Heart left ventricle (tissue), 13 donors: Measurements from ENCODE around the gene MAN2A1.

Experiments
- POLR2A ChIP-seq, 2 donors: fragments of 450-650 bp; IDR thresholded peaks; one replicate each; pipeline ENCODE4 v1.6.1; 2017; ENCODE audit warnings: antibody characterized with exemption in 2 of 2, mild to moderate bottlenecking in 2 of 2, moderate library complexity in 2 of 2
- TF ChIP-seq, protein P1 (sequence below), 12 donors: fragments of 200-600 bp; sonication (generic) in 4 of 12; IDR thresholded peaks; one replicate each; pipeline versions ENCODE4 v1.5.0 to v1.8.0; 2018 to 2022; ENCODE audit warnings: antibody characterized with exemption in 12 of 12, mild to moderate bottlenecking in 5 of 12
- donor health status: ischemic (EF 13 %, LVEDD 7.1; RV severe dilation, severe dysfunction).
- donor health status: DM: no; HTN: yes; CAD: no.
- donor health status: DM: no; HTN: no; CAD: no.
- donor health status: ischemic (EF 25% LVEDD 6.9; RV normal size, moderate dysfunction).
- donor health status: ischemic (EF 25% LVEDD 5.7; RV mildly dilated, moderate dysfunction).
- donor health status: ischemic (EF 35%, LVEDD 5.7; RV mildly dilated, moderate dysfunction).
- donor health status: nonischemic (EF 11% LVEDD 7.7; RV severe dilation, severe dysfunction).
- donor health status: DM: yes; HTN: yes; CAD: no.
- donor health status: PGD.
- donor health status: ischemic (EF 29% LVEDD 5.4; RV normal size, mild dysfunction).
- donor health status: nonischemic (EF 23%, LVEDD 6.1; RV moderate dilation, normal function).

DNA sequence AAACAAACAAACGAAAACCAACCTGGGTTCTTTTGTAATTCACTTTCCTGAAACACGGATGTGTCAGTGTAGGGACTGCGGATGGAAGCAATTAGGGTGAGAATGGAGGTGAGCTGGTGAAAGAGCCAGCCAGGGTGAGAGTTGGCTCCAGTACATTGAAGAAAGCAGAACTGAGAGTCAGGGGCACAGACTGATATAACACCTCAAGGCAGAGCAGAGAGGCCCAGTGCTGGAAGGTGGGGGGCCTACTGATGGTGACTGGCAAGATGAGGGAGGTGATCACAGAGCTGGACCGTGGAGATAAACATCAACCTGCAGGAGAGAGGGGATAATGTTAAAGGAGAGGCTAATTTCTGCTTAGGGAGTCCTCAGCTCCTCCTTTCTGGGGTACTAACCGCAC is 221.1 kb downstream of the MAN2A1 start:
- TF ChIP-seq, protein P1, sequence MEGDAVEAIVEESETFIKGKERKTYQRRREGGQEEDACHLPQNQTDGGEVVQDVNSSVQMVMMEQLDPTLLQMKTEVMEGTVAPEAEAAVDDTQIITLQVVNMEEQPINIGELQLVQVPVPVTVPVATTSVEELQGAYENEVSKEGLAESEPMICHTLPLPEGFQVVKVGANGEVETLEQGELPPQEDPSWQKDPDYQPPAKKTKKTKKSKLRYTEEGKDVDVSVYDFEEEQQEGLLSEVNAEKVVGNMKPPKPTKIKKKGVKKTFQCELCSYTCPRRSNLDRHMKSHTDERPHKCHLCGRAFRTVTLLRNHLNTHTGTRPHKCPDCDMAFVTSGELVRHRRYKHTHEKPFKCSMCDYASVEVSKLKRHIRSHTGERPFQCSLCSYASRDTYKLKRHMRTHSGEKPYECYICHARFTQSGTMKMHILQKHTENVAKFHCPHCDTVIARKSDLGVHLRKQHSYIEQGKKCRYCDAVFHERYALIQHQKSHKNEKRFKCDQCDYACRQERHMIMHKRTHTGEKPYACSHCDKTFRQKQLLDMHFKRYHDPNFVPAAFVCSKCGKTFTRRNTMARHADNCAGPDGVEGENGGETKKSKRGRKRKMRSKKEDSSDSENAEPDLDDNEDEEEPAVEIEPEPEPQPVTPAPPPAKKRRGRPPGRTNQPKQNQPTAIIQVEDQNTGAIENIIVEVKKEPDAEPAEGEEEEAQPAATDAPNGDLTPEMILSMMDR (IDR thresholded peaks at IDR 0.05) = no peak
- no peak for TF ChIP-seq POLR2A (IDR thresholded peaks at IDR 0.05)
